SK-N-SH treated with all-trans-retinoic acid at 6 μM for 48 hours (cell line): Measurements from ENCODE around the gene STEAP3.

Experiments
- CSDC2 ChIP-seq: fragments of 250-450 bp; sonication (Bioruptor Pico); IDR thresholded peaks from 2 replicates; pipeline ENCODE4 v1.5.0; 2020; ENCODE audit warnings: mild to moderate bottlenecking, moderate library complexity
- OSR1 ChIP-seq: fragments of 250-450 bp; sonication (Bioruptor Pico); IDR thresholded peaks from 2 replicates; pipeline ENCODE4 v1.8.0; 2022; ENCODE audit warnings: moderate library complexity, mild to moderate bottlenecking, inconsistent platforms
- ZNF565 ChIP-seq: fragments of 450-650 bp; formaldehyde crosslinking; conservative IDR thresholded peaks from 2 replicates; pipeline ENCODE4 v1.5.0; 2020; ENCODE audit warnings: low read depth, mild to moderate bottlenecking, moderate library complexity
- TF ChIP-seq, protein P1 (sequence below): fragments of 250-450 bp; sonication (Bioruptor Pico); IDR thresholded peaks from 2 replicates; pipeline ENCODE4 v1.8.0; 2020; ENCODE audit warnings: mild to moderate bottlenecking, moderate library complexity, borderline replicate concordance
- TF ChIP-seq, protein P2 (sequence below): fragments of 250-450 bp; sonication (Bioruptor Pico); IDR thresholded peaks from 2 replicates; pipeline ENCODE4 v1.5.1; 2021; ENCODE audit warnings: mild to moderate bottlenecking, moderate library complexity

DNA sequence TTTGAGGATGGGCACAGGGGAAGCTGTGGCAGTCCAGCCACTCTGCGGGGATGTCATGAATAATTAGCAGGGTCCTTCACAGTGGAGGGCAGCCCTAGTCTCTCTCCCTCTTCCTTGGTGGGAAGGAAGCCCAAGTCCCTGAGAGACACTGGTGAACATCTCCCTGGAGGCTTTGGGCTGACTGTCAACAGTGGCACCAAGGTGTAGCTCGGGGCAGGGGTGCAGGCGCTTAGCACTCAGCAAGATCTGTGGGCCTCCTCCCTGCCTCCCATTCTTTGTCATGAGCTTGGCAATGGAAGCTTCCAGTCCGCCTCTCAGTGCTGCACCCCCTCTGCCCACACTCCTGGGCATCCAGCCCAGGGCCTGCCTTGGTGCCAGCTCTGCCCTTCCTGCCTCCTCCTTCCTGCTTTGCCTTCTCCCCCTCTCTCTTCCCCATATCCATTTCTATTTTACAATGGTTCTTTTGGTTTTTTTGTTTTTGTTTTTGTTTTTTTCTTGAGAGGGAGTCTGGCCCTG lies 59.4 kb downstream of the STEAP3 start:
- TF ChIP-seq CSDC2 (CRISPR knock-in tag) (no peak), ZNF565 (CRISPR knock-in tag) (no peak), OSR1 (no peak)
- TF ChIP-seq, protein P1, sequence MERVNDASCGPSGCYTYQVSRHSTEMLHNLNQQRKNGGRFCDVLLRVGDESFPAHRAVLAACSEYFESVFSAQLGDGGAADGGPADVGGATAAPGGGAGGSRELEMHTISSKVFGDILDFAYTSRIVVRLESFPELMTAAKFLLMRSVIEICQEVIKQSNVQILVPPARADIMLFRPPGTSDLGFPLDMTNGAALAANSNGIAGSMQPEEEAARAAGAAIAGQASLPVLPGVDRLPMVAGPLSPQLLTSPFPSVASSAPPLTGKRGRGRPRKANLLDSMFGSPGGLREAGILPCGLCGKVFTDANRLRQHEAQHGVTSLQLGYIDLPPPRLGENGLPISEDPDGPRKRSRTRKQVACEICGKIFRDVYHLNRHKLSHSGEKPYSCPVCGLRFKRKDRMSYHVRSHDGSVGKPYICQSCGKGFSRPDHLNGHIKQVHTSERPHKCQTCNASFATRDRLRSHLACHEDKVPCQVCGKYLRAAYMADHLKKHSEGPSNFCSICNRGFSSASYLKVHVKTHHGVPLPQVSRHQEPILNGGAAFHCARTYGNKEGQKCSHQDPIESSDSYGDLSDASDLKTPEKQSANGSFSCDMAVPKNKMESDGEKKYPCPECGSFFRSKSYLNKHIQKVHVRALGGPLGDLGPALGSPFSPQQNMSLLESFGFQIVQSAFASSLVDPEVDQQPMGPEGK (CRISPR knock-in tag): no peak
- TF ChIP-seq, protein P2, sequence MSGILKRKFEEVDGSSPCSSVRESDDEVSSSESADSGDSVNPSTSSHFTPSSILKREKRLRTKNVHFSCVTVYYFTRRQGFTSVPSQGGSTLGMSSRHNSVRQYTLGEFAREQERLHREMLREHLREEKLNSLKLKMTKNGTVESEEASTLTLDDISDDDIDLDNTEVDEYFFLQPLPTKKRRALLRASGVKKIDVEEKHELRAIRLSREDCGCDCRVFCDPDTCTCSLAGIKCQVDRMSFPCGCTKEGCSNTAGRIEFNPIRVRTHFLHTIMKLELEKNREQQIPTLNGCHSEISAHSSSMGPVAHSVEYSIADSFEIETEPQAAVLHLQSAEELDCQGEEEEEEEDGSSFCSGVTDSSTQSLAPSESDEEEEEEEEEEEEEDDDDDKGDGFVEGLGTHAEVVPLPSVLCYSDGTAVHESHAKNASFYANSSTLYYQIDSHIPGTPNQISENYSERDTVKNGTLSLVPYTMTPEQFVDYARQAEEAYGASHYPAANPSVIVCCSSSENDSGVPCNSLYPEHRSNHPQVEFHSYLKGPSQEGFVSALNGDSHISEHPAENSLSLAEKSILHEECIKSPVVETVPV: no peak
